Measurements from ENCODE around the gene AMN1. TPM values are rescaled to one million over a fixed set of nuclear protein-coding genes. Genes with fewer than 3 reads are reported as not detected.
"Not testable (repeated sequence)": the region's sequence is repeated elsewhere in the genome, so short reads cannot be mapped to it uniquely, and the experiment has no call there.

AMN1 gene
- total and polyA plus RNA-seq, 2 experiments from 2014 or later = 12.6 to 17.7 TPM

- peak; percentile 77 for ATAC-seq
Measured at GRCh38 chr12:31718542-31719198, 10.2 kb downstream of the AMN1 start.

GRCh38 chr12:31716998-31717397 is 11.8 kb downstream of the AMN1 start:
- H3K27me3 ChIP-seq (ENCODE audit: insufficient read depth); H2AFZ ChIP-seq; H3F3A ChIP-seq (replicated peaks; ENCODE audit: low read depth); H3K36me3 ChIP-seq (ENCODE audit: insufficient read depth); H3K27ac Mint-ChIP-seq; H3K4me1 Mint-ChIP-seq; H3K4me3 Mint-ChIP-seq; H3K4me3 ChIP-seq; H4K20me1 ChIP-seq (replicated peaks; ENCODE audit: insufficient read depth); H3K9me2 ChIP-seq (ENCODE audit: insufficient read depth); H3K4me1 ChIP-seq (ENCODE audit: insufficient read depth); H3K27ac ChIP-seq (ENCODE audit: low read depth); H3K79me2 ChIP-seq (replicated peaks; ENCODE audit: insufficient read depth); H3K27me3 Mint-ChIP-seq (ENCODE audit: insufficient read depth, low read depth, poor library complexity); DNase-seq (ENCODE audit: low spot score); ATAC-seq; H3K4me2 ChIP-seq; H3K9me3 Mint-ChIP-seq: not testable (repeated sequence)
- H3K36me3 Mint-ChIP-seq (ENCODE audit: low read depth) = peaks cover 15% of the 10 kb centered on the region; the same call in 2 of the 3 replicates

More at GRCh38 chr12:31718542-31719198, 10.2 kb downstream of the AMN1 start:
- H3K27ac Mint-ChIP-seq; H3K36me3 ChIP-seq (ENCODE audit: insufficient read depth); H3K4me3 Mint-ChIP-seq; H2AFZ ChIP-seq; H4K20me1 ChIP-seq (replicated peaks; ENCODE audit: insufficient read depth); H3K79me2 ChIP-seq (replicated peaks; ENCODE audit: insufficient read depth); H3K9me3 Mint-ChIP-seq; H3K4me1 ChIP-seq (ENCODE audit: insufficient read depth); H3F3A ChIP-seq (replicated peaks; ENCODE audit: low read depth); H3K9me2 ChIP-seq (ENCODE audit: insufficient read depth); H3K27me3 Mint-ChIP-seq (ENCODE audit: insufficient read depth, low read depth, poor library complexity); H3K27me3 ChIP-seq (ENCODE audit: insufficient read depth): not testable (repeated sequence)
- H3K36me3 Mint-ChIP-seq (ENCODE audit: low read depth) = peaks cover 15% of the 10 kb centered on the region; the same call in 2 of the 3 replicates
- H3K4me2 ChIP-seq = peak overlapping the region; percentile 70
- DNase-seq (ENCODE audit: low spot score) = peak; percentile 85
- 0 out of 2 replicates have a peak, but pooled peaks have one; percentile 19 for TF ChIP-seq POLR2AphosphoS5 (IDR thresholded peaks at IDR 0.05; ENCODE audit: low read depth)
- H3K4me3 ChIP-seq = peak overlapping the region; percentile 40; the same call in 1 of the 2 replicates
- H3K4me1 Mint-ChIP-seq = peaks cover 11% of the 10 kb centered on the region
- H3K27ac ChIP-seq (ENCODE audit: low read depth) = peak overlapping the region; percentile 47; the same call in 1 of the 2 replicates

GRCh38 chr12:31715283-31715825 is 13.5 kb downstream of the AMN1 start:
- Mint-ChIP-seq H3K4me3 (no peak overlapping the region), H3K9me3 (peaks cover 7% of the 10 kb centered on the region; the same call in 1 of the 3 replicates), H3K36me3 (ENCODE audit: low read depth) (peaks cover 17% of the 10 kb centered on the region; the same call in 2 of the 3 replicates), H3K27me3 (ENCODE audit: insufficient read depth, low read depth, poor library complexity) (peaks cover 1% of the 10 kb centered on the region), H3K27ac (no peak overlapping the region), H3K4me1 (peaks cover 10% of the 10 kb centered on the region)
- Histone ChIP-seq H3K27me3 (ENCODE audit: insufficient read depth) (no peaks in the 10 kb centered on the region), H2AFZ (no peak overlapping the region; the same call in 1 of the 2 replicates), H3K4me1 (ENCODE audit: insufficient read depth) (peaks cover 9% of the 10 kb centered on the region), H4K20me1 (replicated peaks; ENCODE audit: insufficient read depth) (no peaks in the 10 kb centered on the region), H3K4me2 (no peak overlapping the region), H3K79me2 (replicated peaks; ENCODE audit: insufficient read depth) (no peaks in the 10 kb centered on the region), H3K9me2 (ENCODE audit: insufficient read depth) (no peaks in the 10 kb centered on the region; the same call in 1 of the 2 replicates), H3K27ac (ENCODE audit: low read depth) (no peak overlapping the region), H3K4me3 (no peak overlapping the region), H3K36me3 (ENCODE audit: insufficient read depth) (no peaks in the 10 kb centered on the region), H3F3A (replicated peaks; ENCODE audit: low read depth) (no peaks in the 10 kb centered on the region)
- no peak for ATAC-seq
- peak; percentile 17 for DNase-seq (ENCODE audit: low spot score)
- TF ChIP-seq POLR2AphosphoS5 (IDR thresholded peaks at IDR 0.05; ENCODE audit: low read depth) (no peak), EZH2 (IDR thresholded peaks at IDR 0.05; ENCODE audit: low read depth, unreplicated experiment) (no peak), CREB1 (CRISPR knock-in tag; IDR thresholded peaks at IDR 0.05; ENCODE audit: low read depth) (no peak), ETS1 (IDR thresholded peaks at IDR 0.05) (no peak), ZNF331 (CRISPR knock-in tag; IDR thresholded peaks at IDR 0.05; ENCODE audit: low read depth) (no peak), EZH2phosphoT487 (IDR thresholded peaks at IDR 0.05; ENCODE audit: unreplicated experiment) (no peak), JUNB (IDR thresholded peaks at IDR 0.05; ENCODE audit: unreplicated experiment) (no peak), ZNF114 (CRISPR knock-in tag; IDR thresholded peaks at IDR 0.05) (no peak), REST (IDR thresholded peaks at IDR 0.05; ENCODE audit: unreplicated experiment) (no peak), STAT1 (IDR thresholded peaks at IDR 0.05; ENCODE audit: unreplicated experiment) (no peak)
